Colonic mucosa (tissue), 4 donors: ENCODE data around the gene PRC1. TPM values are rescaled to one million over a fixed set of nuclear protein-coding genes. Genes with fewer than 3 reads are reported as not detected.
A peak's percentile ranks its signal among the peaks of the same experiment; 100 is the strongest.
"Not testable (repeated sequence)": the region's sequence is repeated elsewhere in the genome, so short reads cannot be mapped to it uniquely, and the experiment has no call there.

ENCODE experiments used
- DNase-seq: peaks from one replicate; pipeline ENCODE4 v3.0.0-alpha.2; 2020
- H3K27ac ChIP-seq: fragments of 200-600 bp; one replicate; pipeline ENCODE4 v1.8.0; 2021
- H3K27me3 ChIP-seq: fragments of 200-600 bp; one replicate; pipeline ENCODE4 v1.8.0; 2021
- H3K36me3 ChIP-seq: fragments of 200-600 bp; one replicate; pipeline ENCODE4 v1.8.0; 2021
- H3K4me1 ChIP-seq: fragments of 200-600 bp; one replicate; pipeline ENCODE4 v1.8.0; 2021; ENCODE audit warnings: mild to moderate bottlenecking
- H3K4me3 ChIP-seq: fragments of 200-600 bp; one replicate; pipeline ENCODE4 v1.8.0; 2021
- H3K9ac ChIP-seq, 2 donors: one replicate each; pipeline ENCODE4 v1.7.0; 2013; ENCODE audit warnings: control low read depth in 2 of 2, low read depth in 2 of 2, low read length in 2 of 2
- H3K9me3 ChIP-seq: fragments of 200-600 bp; one replicate; pipeline ENCODE4 v1.8.0; 2021
- CTCF ChIP-seq: fragments of 200-600 bp; IDR thresholded peaks from one replicate; pipeline ENCODE4 v1.8.0; 2022; ENCODE audit warnings: antibody characterized with exemption, mild to moderate bottlenecking
- intact Hi-C: fragments of 100-400 bp; cut with DNase I; formaldehyde crosslinking; loops from one replicate; pipeline ENCODE4 v1.14.1; 2022
- total RNA-seq, 2 donors: library from RNA; stranded (reverse); fragmentation: NEBNext Ultra II Directional in 1 of 2; extraction: Animal tissue kit (Norgen Biotek cat#: 25700) in 1 of 2; gene quantifications; one replicate each; pipeline ENCODE4 v1.2.1, GENCODE V29; 2021
- donor health status: healthy.
- donor health status: DM: no; HTN: no; CAD: no.
- donor health status: DM: no; HTN: no; CAD: no.

PRC1 gene
- total RNA-seq, 2 donors from 2014 or later: 44.3 to 114 TPM

- TF ChIP-seq CTCF: peak; percentile 95
- Histone ChIP-seq H3K4me1 (peaks cover 16% of the 10 kb centered on the region), H3K27me3 (no peaks in the 10 kb centered on the region), H3K36me3 (no peaks in the 10 kb centered on the region), H3K27ac (peak within 1 kb of the TSS; percentile 96), H3K9me3 (no peaks in the 10 kb centered on the region), H3K9ac (peak within 1 kb of the TSS; percentile 80 to 88), H3K4me3 (peak within 1 kb of the TSS; percentile 57)
- intact Hi-C loops: no loop called here
- peak; percentile 96 for DNase-seq
Measured at GRCh38 chr15:90931828-90932659, 62.3 kb downstream of the PRC1 start, which contains the start of gene HDDC3. Gene HDDC3 (minus strand): TSS chr15:90932549. CDS start chr15:90932540, 9 bp downstream.

- Histone ChIP-seq H3K4me1 (peaks cover 15% of the 10 kb centered on the region), H3K27me3 (no peaks in the 10 kb centered on the region), H3K4me3 (peak overlapping the region; percentile 57), H3K27ac (peak overlapping the region; percentile 96), H3K9me3 (no peaks in the 10 kb centered on the region), H3K36me3 (no peaks in the 10 kb centered on the region), H3K9ac (peak overlapping the region in 1 of 2 donors; percentile 80)
- intact Hi-C loops: no loop called here
- peak; percentile 43 for TF ChIP-seq CTCF
- DNase-seq: no peak
Measured at GRCh38 chr15:90931575-90931827, 62.8 kb downstream of the PRC1 start.

GRCh38 chr15:90930861-90931574 lies 63.3 kb downstream of the PRC1 start:
- DNase-seq: peak; percentile 32
- intact Hi-C loops: no loop called here
- no peak for TF ChIP-seq CTCF
- peaks cover 11% of the 10 kb centered on the region for H3K4me1 ChIP-seq
- no peaks in the 10 kb centered on the region for H3K36me3 ChIP-seq
- H3K4me3 ChIP-seq: peak overlapping the region; percentile 57
- peak overlapping the region; percentile 96 for H3K27ac ChIP-seq
- no peaks in the 10 kb centered on the region for H3K27me3 ChIP-seq
- peak overlapping the region; percentile 80 for H3K9ac ChIP-seq
- no peaks in the 10 kb centered on the region for H3K9me3 ChIP-seq

GRCh38 chr15:90929246-90930019 lies 64.9 kb downstream of the PRC1 start:
- no peaks in the 10 kb centered on the region for H3K27me3 ChIP-seq
- intact Hi-C loops: no loop called here
- no peaks in the 10 kb centered on the region for H3K36me3 ChIP-seq
- peak overlapping the region; percentile 96 for H3K27ac ChIP-seq
- H3K4me3 ChIP-seq: peak overlapping the region; percentile 53
- H3K9ac ChIP-seq: peak overlapping the region; percentile 80
- H3K4me1 ChIP-seq: peaks cover 4% of the 10 kb centered on the region
- H3K9me3 ChIP-seq: no peaks in the 10 kb centered on the region
- TF ChIP-seq CTCF: no peak
- peak; percentile 36 for DNase-seq

- H3K9ac ChIP-seq, DNase-seq, H3K27ac ChIP-seq, H3K4me3 ChIP-seq, H3K36me3 ChIP-seq, H3K9me3 ChIP-seq, H3K27me3 ChIP-seq, H3K4me1 ChIP-seq, intact Hi-C loops: not testable (repeated sequence)
Measured at GRCh38 chr15:90928106-90928505, 66.2 kb downstream of the PRC1 start.

- H3K4me3 ChIP-seq, H3K27me3 ChIP-seq, intact Hi-C loops, H3K9me3 ChIP-seq, H3K4me1 ChIP-seq, DNase-seq, H3K27ac ChIP-seq, H3K9ac ChIP-seq, H3K36me3 ChIP-seq: not testable (repeated sequence)
Measured at GRCh38 chr15:90926766-90927165, 67.6 kb downstream of the PRC1 start.
